Mucosa of stomach (tissue), 1 donor: ENCODE measurements around the gene SYT17.

ENCODE experiments used
- H3K27me3 ChIP-seq: one replicate; pipeline ENCODE4 v1.7.0; 2013; ENCODE audit warnings: mild to moderate bottlenecking, low read length; ENCODE audit not compliant: control insufficient read depth, insufficient read depth
- H3K36me3 ChIP-seq: one replicate; pipeline ENCODE4 v1.7.0; 2013; ENCODE audit warnings: low read length; ENCODE audit not compliant: control insufficient read depth, insufficient read depth
- H3K4me1 ChIP-seq: one replicate; pipeline ENCODE4 v1.7.0; 2013; ENCODE audit warnings: mild to moderate bottlenecking, low read length; ENCODE audit not compliant: control insufficient read depth, insufficient read depth
- H3K4me3 ChIP-seq: one replicate; pipeline ENCODE4 v1.7.0; 2013; ENCODE audit warnings: low read length
- H3K9ac ChIP-seq: one replicate; pipeline ENCODE4 v1.7.0; 2013; ENCODE audit warnings: mild to moderate bottlenecking, low read length, moderate library complexity
- H3K9me3 ChIP-seq: one replicate; pipeline ENCODE4 v1.7.0; 2013; ENCODE audit warnings: mild to moderate bottlenecking, low read length, moderate library complexity; ENCODE audit not compliant: control insufficient read depth
- donor health status: Pancreatic carcinoma.

SYT17 gene

DNA sequence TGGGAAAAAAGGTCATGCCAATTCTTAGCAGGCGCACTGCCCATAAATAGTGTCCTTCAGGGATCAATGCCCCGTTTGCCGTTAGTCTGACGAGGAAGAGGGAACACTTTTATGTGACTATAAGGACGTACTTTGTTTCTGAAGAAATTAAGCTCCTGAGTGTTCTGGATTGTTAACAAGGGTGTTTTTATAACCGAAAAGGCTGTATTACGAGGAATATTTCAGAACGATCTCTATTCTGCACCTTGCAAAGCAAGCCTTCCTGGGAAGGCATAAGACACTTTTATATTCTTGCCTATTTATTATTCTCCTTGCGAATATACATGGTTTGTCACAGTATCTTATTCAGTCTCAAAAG is 24.5 kb upstream of the SYT17 start:
- no peaks in the 10 kb centered on the region for H3K36me3 ChIP-seq
- no peaks in the 10 kb centered on the region for H3K9me3 ChIP-seq
- no peak overlapping the region for H3K9ac ChIP-seq
- H3K4me3 ChIP-seq: no peak overlapping the region
- no peaks in the 10 kb centered on the region for H3K27me3 ChIP-seq
- H3K4me1 ChIP-seq: no peaks in the 10 kb centered on the region

DNA sequence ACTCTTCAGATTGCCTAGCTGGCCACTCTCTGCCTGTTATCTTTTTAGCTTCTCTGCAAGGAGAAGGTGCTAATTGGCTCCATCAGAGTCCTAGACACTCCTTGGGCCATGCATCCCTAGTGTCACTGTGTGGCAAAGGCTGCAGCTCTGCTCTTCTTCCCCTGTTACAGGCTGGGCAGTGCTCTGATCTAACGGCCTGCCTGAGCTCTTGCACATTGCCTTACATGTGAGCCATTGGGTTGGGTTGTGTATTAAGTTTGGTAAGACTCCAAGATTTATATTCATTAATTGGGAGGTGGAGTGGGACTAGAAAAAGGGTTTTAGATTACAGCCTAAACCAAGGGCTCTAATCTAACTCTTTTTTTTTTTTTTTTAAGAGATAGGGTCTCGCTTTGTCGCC is 23.0 kb upstream of the SYT17 start:
- Histone ChIP-seq H3K27me3 (no peaks in the 10 kb centered on the region), H3K4me1 (no peaks in the 10 kb centered on the region), H3K36me3 (no peaks in the 10 kb centered on the region)

DNA sequence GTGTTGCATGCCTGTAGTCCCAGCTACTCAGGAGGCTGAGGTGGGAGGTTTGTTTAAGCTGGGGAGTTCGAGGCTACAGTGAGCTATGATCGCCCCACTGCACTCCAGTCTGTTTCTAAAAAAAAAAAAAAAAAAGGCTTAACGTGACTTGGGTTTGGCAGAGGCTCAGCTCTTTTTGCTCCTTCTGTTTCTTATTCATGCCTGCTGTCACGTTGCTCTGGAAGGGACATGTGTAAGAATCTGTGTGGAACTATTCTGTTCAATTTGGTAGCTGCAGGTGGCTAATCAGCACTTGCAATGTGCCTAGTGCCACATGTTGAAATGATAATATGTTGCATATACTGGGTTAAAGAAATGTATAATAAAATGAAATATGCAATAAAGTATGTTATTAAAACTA is 20.9 kb upstream of the SYT17 start:
- Histone ChIP-seq H3K36me3 (no peaks in the 10 kb centered on the region), H3K9me3 (no peaks in the 10 kb centered on the region)

More for the DNA sequence above, 23.0 kb upstream of the SYT17 start:
- Histone ChIP-seq H3K9ac (no peak overlapping the region), H3K9me3 (no peaks in the 10 kb centered on the region), H3K4me3 (no peak overlapping the region)

DNA sequence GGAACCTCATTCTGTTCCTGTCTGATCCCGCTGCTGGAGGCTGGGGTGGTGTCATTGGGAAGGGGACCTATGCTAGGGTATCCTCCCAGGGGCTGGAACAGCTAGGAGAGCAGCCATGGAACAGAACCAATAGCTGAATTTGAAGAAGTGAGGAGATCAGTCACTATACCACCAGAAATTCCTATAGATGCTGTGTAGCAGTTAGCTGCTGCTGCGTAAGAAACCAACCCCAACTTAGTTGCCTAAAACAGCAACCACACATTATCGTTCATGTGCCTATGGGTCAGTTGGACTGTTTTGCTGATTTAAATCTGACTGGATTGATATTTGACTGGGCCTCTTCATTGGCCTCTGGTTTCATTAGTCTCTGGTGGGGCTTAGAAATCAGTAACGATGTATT is 20.4 kb upstream of the SYT17 start:
- no peaks in the 10 kb centered on the region for H3K27me3 ChIP-seq

More for the DNA sequence above, 20.9 kb upstream of the SYT17 start:
- no peaks in the 10 kb centered on the region for H3K4me1 ChIP-seq
- H3K9ac ChIP-seq: no peak overlapping the region
- H3K27me3 ChIP-seq: no peaks in the 10 kb centered on the region
- no peak overlapping the region for H3K4me3 ChIP-seq

DNA sequence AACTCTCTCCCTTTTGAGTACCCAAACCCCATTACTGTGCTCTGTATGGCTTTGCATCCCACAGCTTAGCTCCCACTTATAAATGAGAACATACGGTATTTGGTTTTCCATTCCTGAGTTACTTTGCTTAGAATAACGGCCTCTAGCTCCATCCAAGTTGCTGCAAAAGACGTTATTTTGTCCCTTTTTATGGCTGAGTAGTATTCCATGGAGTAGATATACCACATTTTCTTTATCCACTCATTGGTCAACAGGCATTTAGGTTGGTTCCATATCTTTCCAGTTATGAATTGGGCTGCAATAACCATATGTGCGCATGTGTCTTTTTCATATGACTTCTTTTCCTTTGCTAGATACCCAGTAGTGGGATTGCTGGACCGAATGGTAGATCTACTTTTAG is 19.9 kb upstream of the SYT17 start:
- Histone ChIP-seq H3K4me3 (no peak overlapping the region), H3K4me1 (no peaks in the 10 kb centered on the region), H3K9me3 (no peaks in the 10 kb centered on the region), H3K36me3 (no peaks in the 10 kb centered on the region), H3K9ac (no peak overlapping the region), H3K27me3 (no peaks in the 10 kb centered on the region)

More for the DNA sequence above, 20.4 kb upstream of the SYT17 start:
- no peaks in the 10 kb centered on the region for H3K36me3 ChIP-seq
- no peak overlapping the region for H3K9ac ChIP-seq
- H3K4me1 ChIP-seq: no peaks in the 10 kb centered on the region
- H3K9me3 ChIP-seq: no peaks in the 10 kb centered on the region
- H3K4me3 ChIP-seq: no peak overlapping the region

DNA sequence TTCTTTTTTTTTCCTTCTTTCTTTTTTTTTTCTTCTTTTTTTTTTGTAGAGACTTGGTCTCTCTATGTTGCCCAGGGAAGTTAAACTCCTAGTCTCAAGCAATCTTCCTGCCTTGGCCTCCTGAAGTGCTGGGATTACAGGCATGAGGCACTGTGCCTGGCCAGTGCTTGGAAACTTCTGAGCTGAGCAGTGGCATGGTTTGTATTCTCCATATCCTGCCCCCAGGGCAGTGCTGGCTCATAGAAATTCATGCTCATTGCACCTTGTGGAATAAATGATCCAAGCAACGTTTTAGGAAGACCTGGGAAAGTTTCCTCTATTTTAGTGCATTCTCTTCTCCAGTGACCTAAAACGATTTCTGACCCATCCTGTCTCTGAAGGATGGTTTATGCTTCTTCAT is 16.7 kb upstream of the SYT17 start:
- Histone ChIP-seq H3K4me1 (no peaks in the 10 kb centered on the region), H3K27me3 (no peaks in the 10 kb centered on the region), H3K9me3 (no peaks in the 10 kb centered on the region), H3K9ac (no peak overlapping the region), H3K4me3 (no peak overlapping the region), H3K36me3 (no peaks in the 10 kb centered on the region)

DNA sequence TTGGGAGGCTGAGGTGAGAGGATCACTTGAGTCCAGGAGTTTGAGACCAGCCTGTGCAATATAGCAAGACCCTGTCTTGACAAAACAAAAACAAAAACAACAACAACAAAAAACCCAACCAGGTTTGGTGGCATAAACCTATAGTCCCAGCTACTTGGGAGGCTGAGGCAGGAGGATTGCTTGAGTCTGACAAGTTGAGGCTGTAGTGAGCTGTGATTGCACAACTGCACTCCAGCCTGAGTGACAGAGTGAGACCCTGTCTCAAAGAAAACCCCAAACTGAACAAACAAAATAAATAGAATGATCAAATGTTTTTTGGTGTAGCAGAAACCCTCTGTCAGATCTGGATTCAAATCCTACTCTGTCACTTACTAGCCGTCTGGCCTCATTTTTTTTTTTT is 16.0 kb upstream of the SYT17 start:
- Histone ChIP-seq H3K9ac (no peak overlapping the region), H3K27me3 (no peaks in the 10 kb centered on the region), H3K36me3 (no peaks in the 10 kb centered on the region), H3K4me1 (no peaks in the 10 kb centered on the region), H3K4me3 (no peak overlapping the region), H3K9me3 (no peaks in the 10 kb centered on the region)

DNA sequence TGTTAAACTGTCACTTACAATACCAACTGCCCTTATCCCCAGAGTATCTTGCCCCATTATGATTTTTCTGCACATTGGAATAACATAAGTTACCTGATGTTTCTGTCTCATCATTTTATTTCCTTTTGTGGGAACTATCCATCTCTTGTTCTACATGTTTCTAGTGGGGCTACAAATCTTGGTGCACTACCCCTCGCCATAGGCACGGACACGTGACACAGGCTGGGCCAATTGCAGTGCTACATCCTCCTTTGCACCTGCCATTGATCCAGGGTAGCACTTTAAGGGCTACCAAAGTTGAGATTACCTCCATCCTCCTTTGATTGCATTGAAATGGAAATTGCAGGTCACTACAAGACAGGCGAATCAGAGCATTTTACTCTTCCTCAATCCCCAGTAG is 14.2 kb upstream of the SYT17 start:
- Histone ChIP-seq H3K27me3 (no peaks in the 10 kb centered on the region), H3K36me3 (no peaks in the 10 kb centered on the region), H3K4me1 (no peaks in the 10 kb centered on the region), H3K4me3 (no peak overlapping the region), H3K9me3 (no peaks in the 10 kb centered on the region), H3K9ac (no peak overlapping the region)

DNA sequence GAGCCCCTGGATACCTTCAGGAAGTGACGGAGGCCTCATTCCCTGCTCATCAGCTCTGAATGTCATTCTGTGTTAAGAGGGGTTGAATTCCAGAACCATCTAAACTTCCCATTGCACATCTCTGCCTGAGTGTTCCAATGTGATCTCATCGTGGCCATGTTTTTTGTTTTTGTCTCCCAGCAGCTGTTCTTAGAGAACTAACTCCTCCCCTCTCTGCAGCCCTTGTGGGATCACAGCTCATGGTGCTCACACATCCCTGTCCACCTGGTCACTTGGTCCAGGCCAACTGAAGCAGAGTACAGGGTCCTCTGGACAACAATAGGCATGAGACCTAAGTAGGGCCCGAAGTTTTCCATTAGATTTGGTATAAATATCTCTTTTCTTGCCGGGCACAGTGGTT is 6.0 kb upstream of the SYT17 start:
- Histone ChIP-seq H3K36me3 (no peaks in the 10 kb centered on the region), H3K4me3 (no peak overlapping the region), H3K9ac (no peak overlapping the region), H3K9me3 (no peaks in the 10 kb centered on the region), H3K27me3 (no peaks in the 10 kb centered on the region), H3K4me1 (no peaks in the 10 kb centered on the region)

DNA sequence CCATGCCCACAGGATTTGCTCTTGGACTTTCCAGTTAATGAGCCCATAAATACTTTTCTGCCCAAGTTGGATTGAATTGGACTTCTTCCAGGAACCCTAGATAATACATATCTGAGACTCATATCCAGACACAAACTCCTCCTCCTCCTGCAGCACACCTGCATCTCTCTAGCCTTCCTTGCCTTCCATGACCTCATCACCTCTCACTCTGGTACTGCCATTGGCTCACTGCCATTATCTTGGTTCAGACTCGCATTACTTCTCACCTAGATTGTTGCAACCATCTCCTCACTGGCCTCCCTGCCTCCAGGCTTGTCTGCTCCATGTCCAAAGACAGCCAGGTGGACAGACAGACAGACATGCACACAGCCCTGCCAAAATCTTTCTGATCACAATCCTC is 4.8 kb upstream of the SYT17 start:
- H3K9ac ChIP-seq: no peak overlapping the region
- H3K36me3 ChIP-seq: no peaks in the 10 kb centered on the region
- no peaks in the 10 kb centered on the region for H3K27me3 ChIP-seq
- H3K4me1 ChIP-seq: no peaks in the 10 kb centered on the region
- no peak overlapping the region for H3K4me3 ChIP-seq
- H3K9me3 ChIP-seq: no peaks in the 10 kb centered on the region

DNA sequence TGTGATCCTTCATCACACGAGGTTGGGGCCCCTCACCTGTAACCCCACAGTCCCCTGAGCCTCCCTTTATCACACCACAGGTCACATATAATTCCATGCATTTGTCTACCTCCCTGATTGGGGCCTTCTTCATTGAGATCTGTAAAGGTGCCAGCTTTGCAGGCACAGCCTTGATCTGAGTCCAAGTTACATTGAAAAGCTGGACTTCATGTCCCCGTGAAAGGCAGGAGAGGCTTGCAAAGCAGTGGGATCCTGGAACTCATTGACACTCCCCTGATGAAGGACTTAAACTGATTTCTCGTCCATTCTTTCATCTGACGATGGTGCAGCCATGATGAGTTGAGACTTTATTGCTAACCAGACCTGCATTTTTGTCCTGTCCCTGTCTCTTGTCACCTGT is 3.8 kb upstream of the SYT17 start:
- H3K4me1 ChIP-seq: peaks cover 4% of the 10 kb centered on the region
- peaks cover 2% of the 10 kb centered on the region for H3K27me3 ChIP-seq
- no peaks in the 10 kb centered on the region for H3K9me3 ChIP-seq
- H3K9ac ChIP-seq: no peak overlapping the region
- H3K36me3 ChIP-seq: no peaks in the 10 kb centered on the region
- no peak overlapping the region for H3K4me3 ChIP-seq

DNA sequence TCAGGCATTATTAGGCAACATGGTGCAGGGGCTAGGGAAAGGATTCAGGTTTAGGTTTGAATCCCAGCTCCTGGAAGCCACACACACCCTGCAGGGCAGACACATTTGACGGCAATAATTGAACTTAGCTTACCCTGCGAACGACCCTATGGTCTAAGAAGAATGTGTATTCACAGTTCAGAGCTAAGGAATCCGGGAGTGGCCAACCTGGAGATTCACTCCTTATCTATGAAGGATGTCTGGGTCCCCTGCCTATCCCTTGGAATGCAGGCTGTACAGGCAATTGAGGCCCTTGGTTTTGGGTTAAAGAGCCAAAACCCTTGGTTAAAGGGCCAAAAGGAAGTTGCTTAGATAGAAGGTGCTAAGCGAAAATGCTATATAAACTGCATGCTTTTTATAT is 2.9 kb upstream of the SYT17 start:
- peaks cover 4% of the 10 kb centered on the region for H3K4me1 ChIP-seq
- no peak overlapping the region for H3K4me3 ChIP-seq
- no peak overlapping the region for H3K9ac ChIP-seq
- peaks cover 6% of the 10 kb centered on the region for H3K27me3 ChIP-seq
- no peaks in the 10 kb centered on the region for H3K9me3 ChIP-seq
- H3K36me3 ChIP-seq: no peaks in the 10 kb centered on the region

DNA sequence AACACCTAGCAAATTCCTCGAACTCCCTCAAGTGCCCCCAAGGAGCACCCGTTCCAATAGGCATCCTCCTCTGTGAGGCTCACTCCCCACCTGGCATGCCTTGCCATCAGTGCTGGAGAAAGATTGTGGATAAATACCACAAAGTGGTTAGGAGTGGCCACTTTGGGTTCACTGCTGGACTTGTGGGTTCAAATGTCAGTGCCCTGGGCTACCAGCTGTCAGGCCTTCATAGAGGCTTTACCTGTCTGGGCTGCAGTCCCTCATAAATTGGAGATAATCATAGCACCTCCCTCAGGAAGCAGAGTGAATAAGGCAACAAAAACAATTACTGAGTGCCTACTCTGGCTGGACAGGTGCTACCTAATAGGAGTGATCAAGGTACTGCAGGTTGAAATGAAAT is 1.5 kb upstream of the SYT17 start:
- Histone ChIP-seq H3K4me3 (no peak overlapping the region), H3K27me3 (peaks cover 6% of the 10 kb centered on the region), H3K9me3 (no peaks in the 10 kb centered on the region), H3K36me3 (no peaks in the 10 kb centered on the region), H3K4me1 (peaks cover 4% of the 10 kb centered on the region), H3K9ac (no peak overlapping the region)
